PC-3 (cell line): ENCODE results near the gene CCL17.

Source experiments
- EZH2 ChIP-seq: fragments of 300-600 bp; sonication (generic); IDR thresholded peaks from one replicate; pipeline ENCODE4 v1.6.1; 2017; ENCODE audit warnings: antibody characterized with exemption, mild to moderate bottlenecking, low read length; ENCODE audit not compliant: unreplicated experiment
- EZH2phosphoT487 ChIP-seq: fragments of 300-600 bp; sonication (generic); IDR thresholded peaks from 2 replicates; pipeline ENCODE4 v1.6.1; 2018; ENCODE audit warnings: mild to moderate bottlenecking, antibody characterized with exemption, low read length, borderline replicate concordance
- TF ChIP-seq, protein P1 (sequence below): fragments of 300-600 bp; sonication (generic); conservative IDR thresholded peaks from 2 replicates; pipeline ENCODE4 v1.5.1; 2017; ENCODE audit warnings: antibody characterized with exemption, low read depth, mild to moderate bottlenecking, low read length

GRCh38 chr16:57416084-57416483 lies 11.5 kb downstream of the CCL17 start:
- TF ChIP-seq, protein P1, sequence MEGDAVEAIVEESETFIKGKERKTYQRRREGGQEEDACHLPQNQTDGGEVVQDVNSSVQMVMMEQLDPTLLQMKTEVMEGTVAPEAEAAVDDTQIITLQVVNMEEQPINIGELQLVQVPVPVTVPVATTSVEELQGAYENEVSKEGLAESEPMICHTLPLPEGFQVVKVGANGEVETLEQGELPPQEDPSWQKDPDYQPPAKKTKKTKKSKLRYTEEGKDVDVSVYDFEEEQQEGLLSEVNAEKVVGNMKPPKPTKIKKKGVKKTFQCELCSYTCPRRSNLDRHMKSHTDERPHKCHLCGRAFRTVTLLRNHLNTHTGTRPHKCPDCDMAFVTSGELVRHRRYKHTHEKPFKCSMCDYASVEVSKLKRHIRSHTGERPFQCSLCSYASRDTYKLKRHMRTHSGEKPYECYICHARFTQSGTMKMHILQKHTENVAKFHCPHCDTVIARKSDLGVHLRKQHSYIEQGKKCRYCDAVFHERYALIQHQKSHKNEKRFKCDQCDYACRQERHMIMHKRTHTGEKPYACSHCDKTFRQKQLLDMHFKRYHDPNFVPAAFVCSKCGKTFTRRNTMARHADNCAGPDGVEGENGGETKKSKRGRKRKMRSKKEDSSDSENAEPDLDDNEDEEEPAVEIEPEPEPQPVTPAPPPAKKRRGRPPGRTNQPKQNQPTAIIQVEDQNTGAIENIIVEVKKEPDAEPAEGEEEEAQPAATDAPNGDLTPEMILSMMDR: no peak
- TF ChIP-seq EZH2 (no peak), EZH2phosphoT487 (no peak)
